AG20443 (cell line): ENCODE data around the gene CMTM8.
"Not testable (repeated sequence)": the region's sequence is repeated elsewhere in the genome, so short reads cannot be mapped to it uniquely, and the experiment has no call there.

Source experiments
- DNase-seq: peaks from one replicate; pipeline ENCODE4 v3.0.0; 2012; ENCODE audit warnings: low spot score, mixed read lengths

The CMTM8 gene

GRCh38 chr3:32381922-32382321 lies 143.4 kb downstream of the CMTM8 start:
- DNase-seq: no peak

- no peak for DNase-seq
These were observed 144.7 kb downstream of the CMTM8 start for GRCh38 chr3:32383136-32383711.

DNA sequence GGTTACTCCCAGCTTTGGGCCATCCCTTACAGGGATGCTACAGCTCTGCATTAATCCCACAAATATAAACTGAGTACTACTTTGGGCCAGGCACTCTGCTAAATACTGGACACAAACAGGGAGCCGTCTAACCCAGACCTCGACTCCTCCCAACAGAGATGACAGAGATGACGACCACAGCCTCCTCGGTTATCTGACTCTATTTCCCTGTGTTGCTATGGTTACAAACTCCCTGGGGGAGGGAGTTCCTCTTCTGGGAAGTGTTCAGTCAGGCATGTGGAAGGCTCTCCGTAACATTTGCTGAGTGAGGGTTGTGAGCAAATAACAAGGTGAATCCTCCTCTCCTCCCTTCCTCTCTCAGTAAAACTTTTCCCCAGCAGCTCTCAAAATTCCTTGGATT lies 146.5 kb downstream of the CMTM8 start:
- DNase-seq: no peak

- no peak for DNase-seq
These were observed 149.0 kb downstream of the CMTM8 start for GRCh38 chr3:32387512-32387911.

GRCh38 chr3:32389577-32389976 lies 151.1 kb downstream of the CMTM8 start:
- not testable (repeated sequence) for DNase-seq

- peak; percentile 91 for DNase-seq
These were observed 153.4 kb downstream of the CMTM8 start, which contains the start of gene CMTM7 for GRCh38 chr3:32391643-32392535. CMTM7 (plus strand) TSS chr3:32391853; CDS start chr3:32391907, 54 bp downstream.

DNA sequence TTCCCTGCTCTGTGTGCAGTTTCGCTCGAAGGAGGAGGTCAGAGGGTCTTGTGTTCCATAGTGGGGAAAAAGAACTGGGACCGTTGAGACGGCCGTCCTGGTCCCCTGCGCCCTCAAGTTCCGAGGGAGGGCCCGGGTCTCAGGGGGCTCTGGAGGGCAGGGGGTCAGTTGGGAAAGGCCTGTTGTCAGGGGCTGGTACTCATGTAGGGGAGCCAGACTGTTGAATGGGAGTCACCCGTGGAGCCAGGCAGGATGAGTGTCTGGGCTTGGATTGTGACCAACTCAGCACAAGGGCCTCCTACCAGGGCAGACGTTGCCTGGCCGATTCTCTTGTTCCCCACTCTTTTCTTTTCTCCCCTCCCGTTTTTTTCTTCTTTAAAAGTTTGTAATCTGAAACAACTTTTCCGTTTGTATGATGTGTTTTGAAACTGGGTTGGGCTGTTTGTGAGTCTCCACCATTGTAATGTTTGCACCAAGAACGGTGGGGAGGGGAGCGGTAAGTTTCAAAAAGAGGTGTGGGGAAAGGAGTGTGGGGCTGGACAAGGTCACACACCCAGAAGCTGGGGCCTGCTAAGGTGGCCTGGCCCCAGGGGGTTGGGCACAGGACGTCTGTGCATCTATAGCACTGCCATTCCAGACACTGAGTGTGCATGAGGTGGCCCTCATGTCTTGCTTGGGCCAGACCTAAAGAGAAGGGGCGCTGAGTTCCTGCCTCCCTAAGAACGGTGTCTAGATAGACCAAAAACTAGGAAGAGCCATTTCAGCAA lies 154.2 kb downstream of the CMTM8 start:
- peak; percentile 76 for DNase-seq

- no peak for DNase-seq
These were observed 157.0 kb downstream of the CMTM8 start for GRCh38 chr3:32395496-32395895.

- no peak for DNase-seq
These were observed 159.5 kb downstream of the CMTM8 start for GRCh38 chr3:32397941-32398340.

DNA sequence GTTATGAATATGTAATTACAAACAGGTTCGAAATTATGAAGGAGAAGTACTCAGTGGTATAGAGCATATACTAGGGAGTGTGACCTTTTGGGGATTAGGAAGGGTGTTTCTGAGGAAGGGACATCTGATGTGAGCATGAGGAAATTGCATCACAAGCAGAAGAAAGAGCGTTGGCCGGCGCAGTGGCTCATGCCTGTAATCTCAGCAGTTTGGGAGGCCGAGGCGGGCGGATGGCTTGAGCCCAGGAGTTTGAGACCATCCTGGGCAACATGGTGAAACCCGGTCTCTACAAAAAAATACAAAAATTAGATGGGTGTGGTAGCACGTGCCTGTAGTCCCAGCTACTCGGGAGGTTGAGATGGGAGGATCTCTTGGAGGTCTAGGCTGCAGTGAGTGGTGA lies 160.1 kb downstream of the CMTM8 start:
- DNase-seq: no peak

DNA sequence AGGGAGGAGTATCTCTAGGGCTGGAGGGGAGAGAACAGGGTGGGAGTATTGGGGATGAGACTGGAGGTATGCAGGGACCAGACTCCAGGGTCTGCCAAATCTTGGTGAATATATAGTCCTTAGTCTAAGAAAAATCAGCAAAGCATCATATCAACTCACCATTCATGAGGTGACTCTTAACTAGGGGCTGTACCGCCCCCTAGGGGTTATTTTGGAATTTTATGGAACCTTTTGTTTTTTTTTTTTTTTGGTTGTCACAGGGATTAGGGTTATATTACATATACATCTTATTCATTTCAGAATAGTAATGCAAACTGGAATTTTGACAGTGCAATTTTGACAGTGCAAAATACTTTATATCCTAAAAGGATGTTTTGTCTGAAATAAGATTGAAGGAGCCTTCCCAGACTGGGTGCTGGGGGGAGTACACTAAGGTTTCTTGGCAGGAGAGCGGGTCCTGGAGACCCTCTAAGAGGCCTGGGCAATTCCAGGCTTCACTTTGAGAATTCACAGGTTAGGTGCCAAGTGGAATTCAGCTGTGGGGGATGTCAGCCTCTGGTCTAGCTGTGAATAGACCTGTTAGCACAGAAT lies 160.6 kb downstream of the CMTM8 start:
- peak; percentile 51 for DNase-seq

DNA sequence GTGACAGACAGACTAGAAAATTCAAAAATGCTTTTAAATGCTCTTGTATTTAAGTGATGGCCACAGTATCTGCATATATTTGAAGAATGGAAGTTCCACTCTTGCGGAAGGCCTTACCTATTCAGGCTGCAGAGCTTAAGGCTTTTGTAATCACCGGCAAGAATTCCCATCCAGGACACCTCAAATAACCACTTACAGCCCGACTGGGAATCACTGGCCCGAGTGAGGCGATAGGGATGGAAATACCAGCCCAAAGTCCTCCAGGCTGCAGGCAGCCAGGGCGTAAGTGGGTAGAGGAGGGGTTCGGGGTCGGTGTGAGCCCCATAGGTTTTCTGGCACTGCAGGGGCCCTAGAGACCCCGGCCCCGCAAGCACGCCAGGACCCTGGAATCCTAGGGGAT lies 162.6 kb downstream of the CMTM8 start:
- DNase-seq: peak; percentile 24

DNA sequence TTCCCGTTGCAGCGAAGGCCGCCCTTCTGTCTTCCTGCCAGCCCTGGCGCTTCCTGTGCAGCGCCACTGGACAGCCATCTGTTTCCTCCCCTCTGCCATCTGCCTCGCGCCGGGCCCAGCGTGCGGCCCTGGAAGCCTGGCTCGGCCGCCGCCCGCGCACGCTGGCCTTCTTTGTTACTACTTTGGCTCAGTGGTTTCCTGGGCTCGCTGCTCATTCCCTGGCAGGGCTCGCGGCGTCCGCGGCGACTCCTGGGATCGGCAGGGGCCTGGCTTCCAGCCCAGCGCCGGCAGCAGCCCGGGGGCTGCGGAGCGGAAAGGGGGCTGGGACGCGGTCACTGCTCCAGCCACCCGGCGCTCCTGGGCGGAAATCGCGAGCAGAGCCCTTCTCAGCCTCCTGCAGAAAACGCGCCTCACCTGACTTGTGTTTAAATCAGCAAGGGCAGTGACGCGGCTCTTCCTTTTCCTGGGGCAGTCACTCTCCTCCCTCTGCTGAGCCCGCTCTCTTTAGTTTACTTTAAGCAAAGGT lies 163.1 kb downstream of the CMTM8 start:
- peak; percentile 87 for DNase-seq

DNA sequence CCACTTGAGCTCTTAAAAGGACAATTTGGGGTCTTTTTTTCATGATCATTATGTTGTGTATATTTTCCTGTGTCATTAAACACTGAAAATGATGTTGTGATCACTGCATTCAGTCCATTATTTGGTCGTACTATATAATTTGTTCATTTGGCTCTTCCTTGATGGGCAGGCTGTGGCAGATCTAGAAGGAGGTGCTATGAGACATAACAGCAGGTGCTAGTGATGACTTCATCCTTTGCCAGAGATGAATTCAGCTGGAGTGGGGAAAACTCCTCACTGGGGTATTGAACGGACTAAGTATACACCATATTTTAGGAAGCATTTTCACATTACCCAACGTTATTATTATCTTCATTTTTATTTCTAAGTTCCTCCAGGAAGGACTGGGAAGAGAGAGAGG lies 165.2 kb downstream of the CMTM8 start:
- DNase-seq: no peak

DNA sequence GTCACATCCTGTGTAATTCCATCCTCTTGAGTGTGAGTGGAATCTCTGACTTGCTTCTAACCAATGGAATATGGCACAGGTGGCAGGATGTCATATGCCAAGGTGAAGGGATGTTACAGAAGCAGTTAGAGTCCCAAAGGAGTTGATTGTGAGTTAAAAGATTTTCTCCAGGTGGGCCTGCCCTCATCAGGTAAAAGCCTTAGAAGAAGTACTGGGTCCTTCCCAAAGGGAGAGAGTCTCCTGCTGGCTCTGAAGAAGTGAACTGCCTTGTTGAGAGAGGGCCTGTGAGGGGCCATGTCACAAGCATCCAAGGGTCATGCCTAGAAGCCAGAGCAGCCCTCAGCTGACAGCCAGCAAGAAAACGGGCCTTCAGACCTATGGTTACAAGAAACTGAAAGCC lies 166.2 kb downstream of the CMTM8 start:
- no peak for DNase-seq

GRCh38 chr3:32405155-32405554 lies 166.7 kb downstream of the CMTM8 start:
- no peak for DNase-seq

- DNase-seq: no peak
These were observed 167.3 kb downstream of the CMTM8 start for GRCh38 chr3:32405711-32406323.

DNA sequence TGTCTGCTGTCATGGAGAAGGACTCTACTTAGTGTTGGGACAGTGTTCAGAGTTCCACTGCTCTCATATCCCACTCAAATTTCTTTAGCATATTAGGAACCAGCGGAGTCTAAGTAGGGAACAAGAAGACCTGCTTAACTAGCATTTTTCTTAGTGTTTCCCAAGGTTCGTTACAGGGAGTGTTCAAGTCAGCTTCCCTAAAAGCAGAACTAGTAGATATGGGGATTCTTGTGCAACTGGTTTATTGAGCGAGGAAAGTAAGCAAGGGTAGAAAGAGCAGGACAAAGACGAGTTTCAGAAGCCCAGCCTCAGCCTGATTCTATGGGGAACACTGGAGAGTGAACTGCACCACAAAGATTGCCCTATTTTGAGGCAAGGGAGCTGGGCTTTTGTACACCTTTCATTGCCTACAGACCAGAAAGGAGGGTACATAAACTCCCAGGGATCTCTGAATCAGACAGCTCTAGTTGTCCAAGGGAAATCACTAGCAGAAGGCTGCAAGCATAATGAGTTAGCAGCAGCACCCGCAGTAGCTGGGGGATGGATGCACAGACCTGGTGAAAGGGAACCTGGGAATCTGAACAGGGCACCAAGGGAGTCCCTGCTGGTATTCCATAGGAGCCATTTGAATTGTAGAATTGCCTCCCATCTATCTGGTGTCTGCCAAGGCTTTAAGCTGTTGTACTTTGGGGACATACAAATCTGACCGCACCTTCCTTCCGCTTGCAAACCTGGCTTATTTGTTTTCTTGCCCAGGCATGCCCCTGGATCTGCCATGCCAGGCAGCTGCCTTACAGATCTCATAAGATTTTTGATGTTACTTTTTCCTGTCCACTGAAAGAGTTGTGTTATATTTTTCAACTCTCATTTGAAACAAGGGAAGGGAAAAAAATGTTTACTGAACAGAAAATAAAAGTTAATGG lies 168.3 kb downstream of the CMTM8 start:
- no peak for DNase-seq

DNA sequence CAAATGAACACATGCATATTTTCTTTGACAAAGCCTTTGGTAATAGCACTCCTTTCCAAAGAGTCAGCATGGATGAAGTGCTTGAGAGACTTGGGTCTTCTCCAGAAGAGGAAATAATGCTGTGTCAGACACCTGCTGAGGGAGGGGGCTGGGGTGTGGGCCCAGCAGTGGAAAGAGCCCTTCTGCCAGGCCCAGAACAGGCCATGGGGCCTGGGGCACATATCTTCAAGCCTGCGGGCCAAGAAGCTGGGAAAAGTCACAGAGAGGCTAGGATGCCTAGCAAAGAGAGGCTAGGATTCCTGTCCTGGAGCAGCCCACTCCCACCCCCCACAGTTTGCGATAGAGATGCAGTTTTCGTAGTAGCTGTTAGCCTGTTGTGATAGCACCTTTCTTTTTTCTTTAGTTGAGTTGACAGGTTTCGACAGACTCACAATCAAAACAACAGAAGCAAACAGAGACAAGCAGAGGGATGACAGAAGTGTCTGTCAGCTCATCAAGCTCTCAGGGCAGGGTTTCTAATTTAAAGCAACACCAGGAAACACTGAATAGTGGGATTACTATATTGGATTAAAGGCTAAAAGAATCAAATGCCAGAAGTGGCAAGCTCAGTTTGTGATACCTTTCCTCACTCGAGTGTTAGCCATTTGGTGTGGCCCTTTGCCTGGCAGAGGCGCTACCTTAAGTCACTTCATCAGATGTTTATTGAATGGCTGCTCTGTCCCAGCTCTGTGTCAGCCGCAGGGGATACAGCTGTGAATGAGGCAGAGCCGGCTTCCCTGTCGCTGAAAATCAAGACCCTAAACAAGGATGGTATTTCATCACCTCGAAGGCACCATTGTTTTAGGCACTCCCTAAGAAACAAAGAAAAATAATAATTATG lies 172.1 kb downstream of the CMTM8 start:
- DNase-seq: no peak

DNA sequence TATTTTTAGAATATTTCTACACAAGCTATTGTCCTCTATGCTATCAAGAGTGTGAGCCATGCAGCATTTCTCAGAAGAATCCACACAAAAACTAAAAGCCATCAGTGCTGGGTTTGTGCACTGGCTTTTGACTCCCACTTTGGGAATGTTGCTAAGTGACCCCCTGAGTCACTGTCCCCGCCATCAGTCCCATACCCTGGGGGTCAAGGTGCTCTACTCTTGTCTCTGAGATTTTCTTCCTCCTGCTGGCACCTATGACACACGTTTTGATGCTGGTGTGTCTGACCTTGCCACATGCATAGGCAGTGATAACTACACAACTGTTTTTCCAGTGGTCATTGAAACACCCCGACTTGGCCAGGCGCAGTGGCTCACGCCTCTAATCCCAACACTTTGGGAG lies 173.0 kb downstream of the CMTM8 start:
- no peak for DNase-seq
